ENCODE data around the gene RBM14. TPM values are rescaled to one million over a fixed set of nuclear protein-coding genes. Genes with fewer than 3 reads are reported as not detected.

Gene RBM14
- total and polyA plus RNA-seq, 4 donors = 34.1 to 96.3 (median 52.9) TPM

- no peak overlapping the region for H3K27ac ChIP-seq (ENCODE audit: low read depth in 1 of 2, low read length in 1 of 2)
- H3K9me3 ChIP-seq (ENCODE audit: control insufficient read depth in 4 of 4, insufficient read depth in 3 of 4, low read length in 3 of 4) = no peaks in the 10 kb centered on the region
- H3K4me1 ChIP-seq (ENCODE audit: control insufficient read depth in 5 of 5, insufficient read depth in 5 of 5, low read length in 5 of 5) = peaks cover 0 to 3% (median 0%) of the 10 kb centered on the region in 5 donors
- H3K36me3 ChIP-seq (ENCODE audit: control insufficient read depth in 4 of 4, insufficient read depth in 4 of 4, low read length in 4 of 4) = peaks cover 14 to 42% (median 32%) of the 10 kb centered on the region in 4 donors
- 93 to 94% methylated on average over 6 of the region's 6 CpGs for WGBS, 2 donors
- TF ChIP-seq, protein P1, sequence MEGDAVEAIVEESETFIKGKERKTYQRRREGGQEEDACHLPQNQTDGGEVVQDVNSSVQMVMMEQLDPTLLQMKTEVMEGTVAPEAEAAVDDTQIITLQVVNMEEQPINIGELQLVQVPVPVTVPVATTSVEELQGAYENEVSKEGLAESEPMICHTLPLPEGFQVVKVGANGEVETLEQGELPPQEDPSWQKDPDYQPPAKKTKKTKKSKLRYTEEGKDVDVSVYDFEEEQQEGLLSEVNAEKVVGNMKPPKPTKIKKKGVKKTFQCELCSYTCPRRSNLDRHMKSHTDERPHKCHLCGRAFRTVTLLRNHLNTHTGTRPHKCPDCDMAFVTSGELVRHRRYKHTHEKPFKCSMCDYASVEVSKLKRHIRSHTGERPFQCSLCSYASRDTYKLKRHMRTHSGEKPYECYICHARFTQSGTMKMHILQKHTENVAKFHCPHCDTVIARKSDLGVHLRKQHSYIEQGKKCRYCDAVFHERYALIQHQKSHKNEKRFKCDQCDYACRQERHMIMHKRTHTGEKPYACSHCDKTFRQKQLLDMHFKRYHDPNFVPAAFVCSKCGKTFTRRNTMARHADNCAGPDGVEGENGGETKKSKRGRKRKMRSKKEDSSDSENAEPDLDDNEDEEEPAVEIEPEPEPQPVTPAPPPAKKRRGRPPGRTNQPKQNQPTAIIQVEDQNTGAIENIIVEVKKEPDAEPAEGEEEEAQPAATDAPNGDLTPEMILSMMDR (IDR thresholded peaks at IDR 0.05; ENCODE audit: control extremely low read depth, extremely low read depth) = no peak
- H3K9ac ChIP-seq (ENCODE audit: insufficient read depth in 1 of 2, low read length in 2 of 2) = no peak overlapping the region
- DNase-seq (no peak), ATAC-seq (ENCODE audit: insufficient read depth, low FRiP score) (no peak)
- H3K4me3 ChIP-seq = no peak overlapping the region
- H3K27me3 ChIP-seq (ENCODE audit: control insufficient read depth in 3 of 3, insufficient read depth in 3 of 3, low read length in 2 of 3) = no peaks in the 10 kb centered on the region
Observed at GRCh38 chr11:66631883-66632282, 15.5 kb downstream of the RBM14 start.

DNA sequence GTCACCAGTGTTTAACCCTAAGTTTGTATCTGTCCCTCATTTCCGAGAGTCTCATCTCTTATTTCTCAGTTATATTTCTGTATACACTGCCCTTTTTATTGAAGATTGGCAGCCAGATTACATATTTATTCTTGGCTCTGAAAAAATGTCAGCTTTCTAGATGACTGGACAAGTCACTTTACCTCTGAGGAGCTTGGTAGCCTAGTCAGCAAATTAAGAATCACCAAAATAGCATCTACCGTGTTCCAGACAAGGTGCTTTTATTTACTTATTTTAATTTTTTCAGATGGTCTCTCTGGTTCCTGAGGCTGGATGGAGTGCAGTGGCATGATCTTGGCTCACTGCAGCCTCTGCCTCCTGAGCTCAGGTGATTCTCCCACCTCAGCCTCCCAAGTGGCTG, 16.5 kb downstream of the RBM14 start:
- ATAC-seq (ENCODE audit: insufficient read depth, low FRiP score) (no peak), DNase-seq (no peak)
- TF ChIP-seq, protein P1 (IDR thresholded peaks at IDR 0.05; ENCODE audit: control extremely low read depth, extremely low read depth) = no peak
- WGBS, 2 donors = 82 to 95% methylated on average over 2 of the region's 2 CpGs
- no peaks in the 10 kb centered on the region for H3K9me3 ChIP-seq (ENCODE audit: control insufficient read depth in 4 of 4, insufficient read depth in 3 of 4, low read length in 3 of 4)
- peaks cover 0 to 8% (median 4%) of the 10 kb centered on the region in 5 donors for H3K4me1 ChIP-seq (ENCODE audit: control insufficient read depth in 5 of 5, insufficient read depth in 5 of 5, low read length in 5 of 5)
- H3K27me3 ChIP-seq (ENCODE audit: control insufficient read depth in 3 of 3, insufficient read depth in 3 of 3, low read length in 2 of 3) = no peaks in the 10 kb centered on the region
- no peak overlapping the region for H3K9ac ChIP-seq (ENCODE audit: insufficient read depth in 1 of 2, low read length in 2 of 2)
- H3K27ac ChIP-seq (ENCODE audit: low read depth in 1 of 2, low read length in 1 of 2) = no peak overlapping the region
- no peak overlapping the region for H3K4me3 ChIP-seq
- H3K36me3 ChIP-seq (ENCODE audit: control insufficient read depth in 4 of 4, insufficient read depth in 4 of 4, low read length in 4 of 4) = peaks cover 5 to 33% (median 22%) of the 10 kb centered on the region in 4 donors

- Histone ChIP-seq H3K27ac (ENCODE audit: low read depth in 1 of 2, low read length in 1 of 2) (no peak overlapping the region), H3K4me1 (ENCODE audit: control insufficient read depth in 5 of 5, insufficient read depth in 5 of 5, low read length in 5 of 5) (peaks cover 6 to 28% (median 15%) of the 10 kb centered on the region in 5 donors), H3K9me3 (ENCODE audit: control insufficient read depth in 4 of 4, insufficient read depth in 3 of 4, low read length in 3 of 4) (no peaks in the 10 kb centered on the region), H3K9ac (ENCODE audit: insufficient read depth in 1 of 2, low read length in 2 of 2) (no peak overlapping the region), H3K4me3 (no peak overlapping the region), H3K36me3 (ENCODE audit: control insufficient read depth in 4 of 4, insufficient read depth in 4 of 4, low read length in 4 of 4) (peaks cover 5 to 34% (median 14%) of the 10 kb centered on the region in 4 donors), H3K27me3 (ENCODE audit: control insufficient read depth in 3 of 3, insufficient read depth in 3 of 3, low read length in 2 of 3) (no peaks in the 10 kb centered on the region)
- TF ChIP-seq, protein P1 (IDR thresholded peaks at IDR 0.05; ENCODE audit: control extremely low read depth, extremely low read depth) = no peak
- ATAC-seq (ENCODE audit: insufficient read depth, low FRiP score) = no peak
- WGBS, 2 donors = 86 to 89% methylated on average over 3 of the region's 3 CpGs
- no peak for DNase-seq
Observed at GRCh38 chr11:66636411-66636810, 20.0 kb downstream of the RBM14 start.

Data from lung (tissue), 12 donors.